ENCODE measurements around the gene IGFBPL1.
"Not testable (repeated sequence)": the region's sequence is repeated elsewhere in the genome, so short reads cannot be mapped to it uniquely, and the experiment has no call there.

- not testable (repeated sequence) for TF ChIP-seq YY1 (IDR thresholded peaks at IDR 0.05); EGR1 (IDR thresholded peaks at IDR 0.05; ENCODE audit: low read depth in 2 of 2); CTCF (IDR thresholded peaks at IDR 0.05; ENCODE audit: low read depth, low read length, missing input control); MAX (IDR thresholded peaks at IDR 0.05); SP1 (IDR thresholded peaks at IDR 0.05); REST (IDR thresholded peaks at IDR 0.05); RAD21 (IDR thresholded peaks at IDR 0.05); GABPA (IDR thresholded peaks at IDR 0.05 in 1 of 2, conservative IDR thresholded peaks at IDR 0.05 in 1 of 2); TAF1 (conservative IDR thresholded peaks at IDR 0.05); ATF3 (IDR thresholded peaks at IDR 0.05); HNF4A (conservative IDR thresholded peaks at IDR 0.05); ZBTB33 (IDR thresholded peaks at IDR 0.05); JUND (IDR thresholded peaks at IDR 0.05)
Measured at GRCh38 chr9:38399191-38399590, 25.1 kb downstream of the IGFBPL1 start.

Data from liver (tissue), 3 donors.